Trophoblast cell (in vitro differentiated cells and primary cell): ENCODE measurements around the gene SYNE2.

ENCODE experiments used
- DNase-seq, 2 donors: peaks; one replicate each; pipeline ENCODE4 v3.0.0-alpha.2; 2016
- H2AFZ ChIP-seq: 2 replicates; pipeline ENCODE4 v1.6.1; 2013; ENCODE audit warnings: low read length, moderate library complexity, mild to moderate bottlenecking; ENCODE audit not compliant: insufficient read depth, poor library complexity
- H2AK5ac ChIP-seq: 2 replicates; pipeline ENCODE4 v1.6.1; 2013; ENCODE audit warnings: mild to moderate bottlenecking, low read length
- H2BK120ac ChIP-seq: 2 replicates; pipeline ENCODE4 v1.6.1; 2013; ENCODE audit warnings: low read length, mild to moderate bottlenecking, moderate library complexity; ENCODE audit not compliant: insufficient read depth, poor library complexity
- H2BK12ac ChIP-seq: 2 replicates; pipeline ENCODE4 v1.6.1; 2013; ENCODE audit warnings: mild to moderate bottlenecking, low read length, moderate library complexity
- H2BK5ac ChIP-seq: 2 replicates; pipeline ENCODE4 v1.6.1; 2013; ENCODE audit warnings: low read length, low read depth, moderate library complexity, mild to moderate bottlenecking; ENCODE audit not compliant: poor library complexity
- H3K14ac ChIP-seq: 2 replicates; pipeline ENCODE4 v1.6.1; 2013; ENCODE audit warnings: mild to moderate bottlenecking, low read length
- H3K18ac ChIP-seq: 2 replicates; pipeline ENCODE4 v1.6.1; 2013; ENCODE audit warnings: mild to moderate bottlenecking, low read length
- H3K23ac ChIP-seq: 2 replicates; pipeline ENCODE4 v1.6.1; 2013; ENCODE audit warnings: low read length
- H3K27ac ChIP-seq: 2 replicates; pipeline ENCODE4 v1.5.1; 2013; ENCODE audit warnings: low read depth, mild to moderate bottlenecking, inconsistent platforms, low read length, moderate library complexity
- H3K27me3 ChIP-seq: 2 replicates; pipeline ENCODE4 v1.6.1; 2013; ENCODE audit warnings: inconsistent platforms, mild to moderate bottlenecking, low read length, moderate library complexity; ENCODE audit not compliant: insufficient read depth
- H3K36me3 ChIP-seq, 2 experiments: 1 replicate in 1 of 2; 2 replicates in 1 of 2; pipeline ENCODE4 v1.6.1; 2013; ENCODE audit warnings: low read length in 2 of 2, mild to moderate bottlenecking in 2 of 2, moderate library complexity in 1 of 2; ENCODE audit not compliant: insufficient read depth in 2 of 2, control insufficient read depth in 1 of 2
- H3K4ac ChIP-seq: 2 replicates; pipeline ENCODE4 v1.6.1; 2013; ENCODE audit warnings: low read depth, mild to moderate bottlenecking, low read length, moderate library complexity
- H3K4me1 ChIP-seq, 2 experiments: 1 replicate in 1 of 2; 2 replicates in 1 of 2; pipeline ENCODE4 v1.6.1; 2013; ENCODE audit warnings: low read length in 2 of 2, mild to moderate bottlenecking in 2 of 2, moderate library complexity in 1 of 2; ENCODE audit not compliant: insufficient read depth in 2 of 2, control insufficient read depth in 1 of 2
- H3K4me2 ChIP-seq: 2 replicates; pipeline ENCODE4 v1.6.1; 2013; ENCODE audit warnings: inconsistent platforms, mild to moderate bottlenecking, low read length, moderate library complexity
- H3K4me3 ChIP-seq: 2 replicates; pipeline ENCODE4 v1.5.1; 2013; ENCODE audit warnings: mild to moderate bottlenecking, low read depth, low read length, inconsistent platforms
- H3K79me1 ChIP-seq: one replicate; pipeline ENCODE4 v1.6.1; 2013; ENCODE audit warnings: low read length
- H3K79me2 ChIP-seq: 2 replicates; pipeline ENCODE4 v1.6.1; 2013; ENCODE audit warnings: low read length, mild to moderate bottlenecking; ENCODE audit not compliant: control insufficient read depth, insufficient read depth, poor library complexity
- H3K9ac ChIP-seq: 2 replicates; pipeline ENCODE4 v1.6.1; 2013; ENCODE audit warnings: mild to moderate bottlenecking, low read length
- H3K9me3 ChIP-seq: 2 replicates; pipeline ENCODE4 v1.6.1; 2013; ENCODE audit warnings: low read depth, mild to moderate bottlenecking, control low read depth, inconsistent platforms, low read length; ENCODE audit not compliant: insufficient read depth
- H4K12ac ChIP-seq: 2 replicates; pipeline ENCODE4 v1.6.1; 2013; ENCODE audit warnings: low read depth, mild to moderate bottlenecking, low read length, moderate library complexity
- H4K8ac ChIP-seq: 2 replicates; pipeline ENCODE4 v1.6.1; 2013; ENCODE audit warnings: low read depth, mild to moderate bottlenecking, low read length, moderate library complexity
- H4K91ac ChIP-seq: one replicate; pipeline ENCODE4 v1.6.1; 2013; ENCODE audit warnings: low read depth, mild to moderate bottlenecking, low read length, moderate library complexity
- WGBS: extraction: QIAGEN DNeasy Blood & Tissue Kit; methylation state at CpG from one replicate; pipeline ENCODE4 v1.1.7; 2013; ENCODE audit warnings: missing lambda C conversion rate; ENCODE audit not compliant: insufficient read length, insufficient coverage; ENCODE audit errors: extremely low coverage; 5-methylcytosine and 5-hydroxymethylcytosine counted together

Gene SYNE2

GRCh38 chr14:64119500-64119899 is 266.7 kb downstream of the SYNE2 start:
- Histone ChIP-seq H3K36me3 (peaks cover 3 to 10% of the 10 kb centered on the region in 2 experiments), H3K18ac (no peak overlapping the region), H3K4me3 (no peak overlapping the region), H3K4me2 (no peak overlapping the region), H2BK5ac (no peak overlapping the region), H2AFZ (no peak overlapping the region), H4K91ac (no peak overlapping the region), H2BK120ac (no peak overlapping the region), H3K23ac (no peak overlapping the region), H3K27me3 (no peaks in the 10 kb centered on the region), H3K79me2 (no peaks in the 10 kb centered on the region), H3K14ac (no peak overlapping the region), H4K12ac (no peak overlapping the region), H3K4me1 (no peaks in the 10 kb centered on the region), H3K4ac (no peak overlapping the region), H3K9me3 (no peaks in the 10 kb centered on the region), H3K27ac (no peak overlapping the region), H2AK5ac (no peak overlapping the region), H3K9ac (no peak overlapping the region), H2BK12ac (no peak overlapping the region), H3K79me1 (no peaks in the 10 kb centered on the region), H4K8ac (no peak overlapping the region)
- no CpG with 5 or more reads among the region's 2 CpGs for WGBS
- DNase-seq: no peak

DNA sequence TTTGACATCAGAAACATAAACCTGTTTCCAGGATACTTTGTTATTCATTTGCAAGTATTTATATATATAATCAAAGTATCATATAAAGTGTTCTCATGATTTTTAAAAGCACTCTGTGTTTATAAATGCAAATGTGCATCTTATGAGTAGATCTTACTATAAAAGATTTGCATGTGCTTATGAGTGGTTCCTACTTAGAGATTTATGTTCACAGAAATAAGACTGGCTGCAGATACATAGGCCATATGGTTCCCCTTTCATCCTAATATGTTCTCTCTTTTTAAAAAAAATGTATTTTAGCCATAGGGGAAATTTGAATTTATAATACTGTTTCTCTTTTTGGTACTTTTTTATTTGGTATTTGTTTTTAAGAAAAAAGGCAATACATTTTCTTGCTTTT is 267.2 kb downstream of the SYNE2 start:
- DNase-seq: no peak
- H2AK5ac ChIP-seq: no peak overlapping the region
- H4K91ac ChIP-seq: no peak overlapping the region
- no peaks in the 10 kb centered on the region for H3K27me3 ChIP-seq
- peaks cover 3 to 8% of the 10 kb centered on the region in 2 experiments for H3K36me3 ChIP-seq
- no peaks in the 10 kb centered on the region for H3K79me1 ChIP-seq
- no peak overlapping the region for H3K4me3 ChIP-seq
- H2AFZ ChIP-seq: no peak overlapping the region
- H2BK12ac ChIP-seq: no peak overlapping the region
- H3K18ac ChIP-seq: no peak overlapping the region
- no peak overlapping the region for H4K12ac ChIP-seq
- H3K14ac ChIP-seq: no peak overlapping the region
- no peak overlapping the region for H2BK120ac ChIP-seq
- no peaks in the 10 kb centered on the region for H3K4me1 ChIP-seq
- H4K8ac ChIP-seq: no peak overlapping the region
- H3K4ac ChIP-seq: no peak overlapping the region
- H3K79me2 ChIP-seq: no peaks in the 10 kb centered on the region
- H3K9me3 ChIP-seq: no peaks in the 10 kb centered on the region
- H3K27ac ChIP-seq: no peak overlapping the region
- H3K9ac ChIP-seq: no peak overlapping the region
- H3K23ac ChIP-seq: no peak overlapping the region
- H3K4me2 ChIP-seq: no peak overlapping the region
- H2BK5ac ChIP-seq: no peak overlapping the region

GRCh38 chr14:64123241-64123822 is 270.5 kb downstream of the SYNE2 start:
- Histone ChIP-seq H3K27me3 (no peaks in the 10 kb centered on the region), H3K4me2 (no peak overlapping the region), H2BK12ac (no peak overlapping the region), H3K4me1 (no peaks in the 10 kb centered on the region), H3K9ac (no peak overlapping the region), H3K4ac (no peak overlapping the region), H3K14ac (no peak overlapping the region), H3K79me1 (no peaks in the 10 kb centered on the region), H2BK5ac (no peak overlapping the region), H2AK5ac (no peak overlapping the region), H4K8ac (no peak overlapping the region), H3K4me3 (no peak overlapping the region), H4K91ac (no peak overlapping the region), H2AFZ (no peak overlapping the region), H3K23ac (no peak overlapping the region), H4K12ac (no peak overlapping the region), H3K36me3 (peaks cover 13 to 15% of the 10 kb centered on the region in 2 experiments), H3K27ac (no peak overlapping the region), H2BK120ac (no peak overlapping the region), H3K79me2 (no peaks in the 10 kb centered on the region), H3K9me3 (no peaks in the 10 kb centered on the region), H3K18ac (no peak overlapping the region)
- no CpG with 5 or more reads among the region's 5 CpGs for WGBS
- no peak for DNase-seq

DNA sequence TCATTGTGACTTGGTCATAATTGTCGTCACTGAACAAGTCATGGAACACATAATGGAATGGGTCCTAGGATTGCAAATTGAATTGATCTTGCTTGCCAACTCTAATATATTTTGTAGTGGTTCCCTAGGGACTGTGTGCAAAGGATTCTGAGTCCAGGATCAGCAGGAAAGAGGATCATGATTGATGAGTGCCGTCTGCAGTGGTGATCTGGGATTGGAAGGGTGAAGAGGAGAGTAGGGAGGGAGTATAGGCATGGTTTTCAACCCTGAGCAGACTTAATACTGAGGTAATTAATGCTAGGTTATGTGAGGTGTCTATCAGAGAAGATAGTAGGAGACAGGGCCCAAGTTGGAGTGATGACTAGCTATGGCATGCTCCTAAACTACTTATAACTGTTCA is 272.5 kb downstream of the SYNE2 start:
- Histone ChIP-seq H2AK5ac (no peak overlapping the region), H2BK5ac (no peak overlapping the region), H3K79me2 (no peaks in the 10 kb centered on the region), H3K14ac (no peak overlapping the region), H3K18ac (no peak overlapping the region), H3K9me3 (no peaks in the 10 kb centered on the region), H4K91ac (no peak overlapping the region), H3K36me3 (peaks cover 17 to 19% of the 10 kb centered on the region in 2 experiments), H3K79me1 (no peaks in the 10 kb centered on the region), H3K27ac (no peak overlapping the region), H3K9ac (no peak overlapping the region), H3K23ac (no peak overlapping the region), H2BK120ac (no peak overlapping the region), H3K27me3 (no peaks in the 10 kb centered on the region), H3K4me1 (no peaks in the 10 kb centered on the region), H4K8ac (no peak overlapping the region), H3K4ac (no peak overlapping the region), H3K4me3 (no peak overlapping the region), H3K4me2 (no peak overlapping the region), H2BK12ac (no peak overlapping the region), H2AFZ (no peak overlapping the region), H4K12ac (no peak overlapping the region)
- no peak for DNase-seq
- no CpG with 5 or more reads among the region's 2 CpGs for WGBS
